Skeletal muscle tissue (tissue), 4 donors: ENCODE measurements around the gene RASSF1. TPM values are rescaled to one million over a fixed set of nuclear protein-coding genes. Genes with fewer than 3 reads are reported as not detected.

Source experiments
- H3K27ac ChIP-seq: one replicate; pipeline ENCODE4 v1.7.0; 2013; ENCODE audit warnings: mild to moderate bottlenecking, low read depth, low read length, inconsistent platforms
- H3K27me3 ChIP-seq, 3 donors: one replicate each; pipeline ENCODE4 v1.7.0; 2013; ENCODE audit warnings: low read length in 3 of 3; ENCODE audit not compliant: control insufficient read depth in 3 of 3, insufficient read depth in 3 of 3
- H3K36me3 ChIP-seq, 3 donors: one replicate each; pipeline ENCODE4 v1.7.0; 2013; ENCODE audit warnings: low read length in 3 of 3; ENCODE audit not compliant: control insufficient read depth in 3 of 3, insufficient read depth in 3 of 3
- H3K4me1 ChIP-seq, 3 donors: one replicate each; pipeline ENCODE4 v1.7.0; 2013; ENCODE audit warnings: low read length in 3 of 3, mild to moderate bottlenecking in 3 of 3; ENCODE audit not compliant: control insufficient read depth in 3 of 3, insufficient read depth in 3 of 3
- H3K4me3 ChIP-seq, 3 donors: one replicate each; pipeline ENCODE4 v1.7.0; 2013; ENCODE audit warnings: low read length in 3 of 3
- H3K9ac ChIP-seq, 3 donors: one replicate each; pipeline ENCODE4 v1.7.0; 2013; ENCODE audit warnings: low read length in 3 of 3, mild to moderate bottlenecking in 3 of 3, moderate library complexity in 2 of 3, low read depth in 1 of 3
- H3K9me3 ChIP-seq, 3 donors: one replicate each; pipeline ENCODE4 v1.7.0; 2013; ENCODE audit warnings: low read length in 3 of 3; ENCODE audit not compliant: control insufficient read depth in 3 of 3
- total RNA-seq: library from RNA; depleted of rRNA; stranded (reverse); fragments of >200 nt; gene quantifications from one replicate; pipeline ENCODE4 v1.2.3, GENCODE V29; 2014
- donor health status: Osteomylitis.

Gene RASSF1
- total RNA-seq, 1 donor from 2014 or later = 17.7 TPM

- H3K27ac ChIP-seq = no peak overlapping the region
- H3K4me1 ChIP-seq = peaks cover 62 to 78% (median 65%) of the 10 kb centered on the region in 3 donors
- H3K36me3 ChIP-seq = peaks cover 44 to 51% (median 47%) of the 10 kb centered on the region in 3 donors
- H3K4me3 ChIP-seq = no peak overlapping the region
- no peaks in the 10 kb centered on the region for H3K9me3 ChIP-seq
- H3K27me3 ChIP-seq = no peaks in the 10 kb centered on the region
- H3K9ac ChIP-seq = peak overlapping the region in 1 of 3 donors; percentile 99
Measured at GRCh38 chr3:50354850-50355249, 14.2 kb upstream of the RASSF1 start.

DNA sequence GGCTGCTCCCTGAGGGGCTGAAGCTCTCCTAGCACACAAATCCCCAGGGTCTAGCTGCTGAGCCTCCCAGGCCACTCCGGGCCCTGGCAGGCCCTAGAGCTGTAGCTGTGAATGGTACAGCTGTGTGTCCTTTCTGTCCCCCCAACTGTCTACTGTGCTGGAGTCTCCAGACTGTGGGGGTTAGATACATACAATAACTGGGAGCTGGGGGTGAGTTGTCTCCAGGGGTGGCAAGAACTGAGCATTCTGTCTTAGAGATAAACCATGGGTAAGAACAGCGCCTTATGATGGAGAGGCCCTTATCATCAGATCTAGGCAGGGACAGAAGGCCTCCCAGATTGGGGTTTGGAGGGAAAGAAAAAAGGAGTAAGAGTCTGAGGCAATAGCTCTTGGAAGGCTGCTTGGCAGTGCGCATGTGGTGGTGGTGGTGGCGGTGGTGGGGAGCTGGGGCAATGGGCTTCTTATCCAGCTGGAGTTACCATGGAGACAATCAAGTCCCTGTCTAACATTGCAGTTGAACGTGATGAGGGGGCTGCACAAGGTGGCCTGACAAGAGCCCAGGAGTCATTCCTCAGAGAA, 13.6 kb upstream of the RASSF1 start:
- Histone ChIP-seq H3K4me3 (no peak overlapping the region), H3K4me1 (peaks cover 65 to 79% (median 68%) of the 10 kb centered on the region in 3 donors), H3K9ac (no peak overlapping the region), H3K27me3 (no peaks in the 10 kb centered on the region), H3K27ac (no peak overlapping the region), H3K9me3 (no peaks in the 10 kb centered on the region), H3K36me3 (peaks cover 46 to 52% (median 48%) of the 10 kb centered on the region in 3 donors)

GRCh38 chr3:50353245-50354004, 12.8 kb upstream of the RASSF1 start:
- H3K4me3 ChIP-seq = no peak overlapping the region
- H3K4me1 ChIP-seq = peaks cover 66 to 81% (median 67%) of the 10 kb centered on the region in 3 donors
- no peaks in the 10 kb centered on the region for H3K9me3 ChIP-seq
- peak overlapping the region in 1 of 3 donors; percentile 60 for H3K9ac ChIP-seq
- H3K36me3 ChIP-seq = peaks cover 53 to 60% (median 56%) of the 10 kb centered on the region in 3 donors
- H3K27me3 ChIP-seq = no peaks in the 10 kb centered on the region
- H3K27ac ChIP-seq = no peak overlapping the region

DNA sequence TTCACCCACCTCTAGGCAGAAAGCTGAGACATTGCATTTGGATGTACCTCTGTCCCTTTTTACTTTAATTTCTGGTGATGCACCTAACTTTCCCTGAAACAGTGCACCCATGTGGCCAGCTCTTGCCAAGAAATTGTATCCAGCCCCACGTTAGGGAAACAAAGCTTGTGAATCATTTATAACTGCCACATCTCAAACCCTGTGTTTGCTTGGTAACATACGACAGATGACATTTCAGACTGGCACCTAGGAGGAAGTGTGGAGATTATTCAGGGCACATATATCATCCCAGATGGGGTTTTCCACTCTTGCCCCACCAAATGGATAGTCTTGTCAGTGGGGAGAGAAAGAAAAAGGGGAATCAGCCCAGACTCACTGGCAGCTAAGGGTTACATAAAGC, 12.1 kb upstream of the RASSF1 start:
- H3K4me1 ChIP-seq = peaks cover 64 to 81% (median 66%) of the 10 kb centered on the region in 3 donors
- peak overlapping the region in 1 of 3 donors; percentile 60 for H3K9ac ChIP-seq

DNA sequence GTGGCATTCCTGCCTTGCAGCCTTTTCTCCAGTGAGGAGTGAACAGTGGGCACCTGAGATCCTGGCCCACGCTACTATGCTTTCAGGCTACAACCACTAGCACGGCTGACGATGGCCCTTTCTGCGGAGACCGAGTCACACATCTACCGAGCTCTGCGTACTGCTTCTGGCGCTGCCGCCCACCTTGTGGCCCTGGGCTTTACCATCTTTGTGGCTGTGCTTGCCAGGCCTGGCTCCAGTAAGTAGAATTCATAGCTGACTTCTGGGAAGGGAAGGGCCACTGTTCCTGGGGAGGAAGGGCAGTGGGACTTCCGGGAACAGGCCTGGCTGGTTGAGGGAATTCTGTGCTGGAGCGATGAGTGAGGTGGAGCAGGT, 10.7 kb upstream of the RASSF1 start:
- H3K9me3 ChIP-seq = no peaks in the 10 kb centered on the region
- H3K27ac ChIP-seq = peak overlapping the region; percentile 85
- no peaks in the 10 kb centered on the region for H3K27me3 ChIP-seq
- H3K9ac ChIP-seq = peak overlapping the region; percentile 84 to 97 (median 93)
- H3K36me3 ChIP-seq = peaks cover 49 to 56% (median 55%) of the 10 kb centered on the region in 3 donors
- peak overlapping the region; percentile 90 to 100 (median 93) for H3K4me3 ChIP-seq
- peaks cover 55 to 71% (median 55%) of the 10 kb centered on the region in 3 donors for H3K4me1 ChIP-seq

More for the DNA sequence above, 12.1 kb upstream of the RASSF1 start:
- no peaks in the 10 kb centered on the region for H3K9me3 ChIP-seq
- no peaks in the 10 kb centered on the region for H3K27me3 ChIP-seq
- H3K4me3 ChIP-seq = no peak overlapping the region
- no peak overlapping the region for H3K27ac ChIP-seq
- peaks cover 55 to 63% (median 61%) of the 10 kb centered on the region in 3 donors for H3K36me3 ChIP-seq

DNA sequence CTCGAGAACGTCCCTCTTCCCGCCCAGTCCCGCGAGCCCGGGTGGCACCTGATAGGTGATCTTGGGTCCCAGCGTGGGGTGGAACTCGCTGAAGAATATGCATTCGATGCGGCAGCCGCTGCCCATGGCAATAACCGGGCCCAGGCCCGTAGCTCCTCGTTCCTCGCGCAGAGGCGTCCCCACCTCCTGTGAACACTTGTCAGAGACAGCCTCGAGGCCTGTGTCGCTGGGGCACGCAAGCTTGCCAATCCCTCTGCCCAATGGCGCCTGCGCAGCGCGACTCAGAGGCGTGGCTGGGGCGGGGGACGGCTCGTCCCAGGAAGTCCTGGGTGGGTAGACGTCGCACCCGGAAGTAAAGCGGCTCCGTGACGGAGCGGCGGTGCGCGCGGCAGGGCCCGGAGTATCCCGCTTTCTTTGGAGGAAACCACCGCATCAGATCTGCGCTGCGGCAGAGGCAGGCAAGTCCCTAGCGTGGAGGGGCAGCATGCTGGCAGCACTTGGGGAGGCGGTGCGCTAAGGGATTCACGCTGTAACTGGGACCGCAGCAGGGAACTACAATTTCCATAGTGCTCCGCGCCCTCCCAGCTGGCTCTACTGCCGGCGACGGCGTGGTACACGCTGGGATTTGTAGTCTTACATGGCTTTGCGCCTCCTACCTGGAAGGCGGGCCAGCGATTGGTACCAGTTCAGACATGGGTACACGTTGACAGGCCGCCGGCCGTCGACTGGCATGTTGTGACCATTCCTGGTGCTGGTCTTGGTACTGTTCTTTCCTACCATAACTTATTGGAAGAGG, 10.1 kb upstream of the RASSF1 start, which contains the start of the genes CYB561D2 and NPRL2:
TSS of gene CYB561D2 (plus strand) at position 336 of the 796 bp plus-strand sequence. CDS start 572 bp downstream, outside the sequence.
TSS of gene NPRL2 (minus strand) at position 249 of the 796 bp plus-strand sequence. CDS start at position 126, 123 bp downstream.
- Histone ChIP-seq H3K9me3 (no peaks in the 10 kb centered on the region), H3K27ac (peak within 1 kb of the TSS; percentile 85), H3K36me3 (peaks cover 46 to 50% (median 50%) of the 10 kb centered on the region in 3 donors), H3K4me1 (peaks cover 50 to 68% (median 51%) of the 10 kb centered on the region in 3 donors), H3K4me3 (peak within 1 kb of the TSS; percentile 90 to 100 (median 93)), H3K9ac (peak within 1 kb of the TSS; percentile 84 to 97 (median 93)), H3K27me3 (peaks cover 0 to 2% (median 0%) of the 10 kb centered on the region in 3 donors)

DNA sequence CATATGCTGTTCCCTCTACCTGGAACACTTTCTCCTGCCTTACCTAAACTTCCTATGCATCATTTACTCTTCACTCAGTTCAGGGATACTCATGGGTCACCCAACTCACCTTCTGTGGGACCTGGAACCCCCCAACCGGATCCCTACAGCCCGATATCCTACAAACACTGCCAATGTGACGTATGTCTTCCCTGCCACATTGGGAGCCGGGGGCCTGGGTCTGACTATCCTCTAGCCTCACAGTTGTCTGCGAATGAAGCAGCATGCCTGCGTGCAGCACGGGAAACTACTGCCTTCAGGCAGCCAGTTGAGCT, 9.5 kb upstream of the RASSF1 start:
- H3K9ac ChIP-seq = peak overlapping the region; percentile 84 to 97 (median 93)
- H3K9me3 ChIP-seq = no peaks in the 10 kb centered on the region
- H3K36me3 ChIP-seq = peaks cover 41 to 45% (median 44%) of the 10 kb centered on the region in 3 donors
- H3K27me3 ChIP-seq = peaks cover 0 to 8% (median 0%) of the 10 kb centered on the region in 3 donors
- peaks cover 48 to 68% (median 51%) of the 10 kb centered on the region in 3 donors for H3K4me1 ChIP-seq
- H3K4me3 ChIP-seq = peak overlapping the region; percentile 90 to 100 (median 93)
- H3K27ac ChIP-seq = peak overlapping the region; percentile 85

- no peak overlapping the region for H3K27ac ChIP-seq
- no peak overlapping the region for H3K4me3 ChIP-seq
- no peaks in the 10 kb centered on the region for H3K9me3 ChIP-seq
- H3K36me3 ChIP-seq = peaks cover 20 to 21% (median 20%) of the 10 kb centered on the region in 3 donors
- peaks cover 42 to 55% (median 48%) of the 10 kb centered on the region in 3 donors for H3K4me1 ChIP-seq
- peaks cover 0 to 15% (median 0%) of the 10 kb centered on the region in 3 donors for H3K27me3 ChIP-seq
- peak overlapping the region in 1 of 3 donors; percentile 14 for H3K9ac ChIP-seq
Measured at GRCh38 chr3:50347187-50347813, 6.7 kb upstream of the RASSF1 start.

DNA sequence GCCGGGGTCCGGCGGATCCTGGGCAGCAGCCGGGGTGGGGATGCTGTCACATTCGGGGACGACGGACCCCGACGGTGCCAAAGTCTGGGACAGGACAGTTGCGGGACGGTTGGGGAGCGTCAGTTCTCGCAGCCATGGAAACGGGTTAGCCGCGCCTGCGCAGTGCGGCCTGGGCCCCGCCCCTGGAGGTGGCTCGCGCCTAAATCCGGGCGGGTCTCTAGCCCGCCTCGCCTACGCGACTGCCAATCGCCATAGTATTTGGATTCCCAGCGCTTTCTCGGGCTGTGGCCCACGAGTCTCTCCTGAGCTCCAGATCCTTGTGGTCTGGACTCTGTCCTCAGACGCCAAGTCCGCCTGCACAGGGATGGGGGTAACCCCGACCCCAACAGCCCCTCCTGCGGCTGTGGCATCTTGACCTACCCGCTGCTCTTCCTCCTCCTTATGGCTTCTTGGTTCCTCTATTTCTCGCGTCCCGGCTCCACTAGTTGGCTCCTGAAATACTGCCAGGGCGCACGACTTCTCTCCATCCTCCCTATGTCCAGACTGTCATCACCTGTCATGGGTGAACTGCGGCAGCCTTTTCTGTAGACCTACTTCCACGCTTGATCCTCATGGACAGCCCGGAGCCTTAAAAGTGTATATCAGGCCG, 5.1 kb upstream of the RASSF1 start, which contains the start of gene ZMYND10:
TSS of gene ZMYND10 (minus strand) at position 147 of the 649 bp plus-strand sequence. CDS start 153 bp downstream, outside the sequence.
- Histone ChIP-seq H3K36me3 (peaks cover 20 to 21% (median 20%) of the 10 kb centered on the region in 3 donors), H3K4me1 (peaks cover 43 to 53% (median 44%) of the 10 kb centered on the region in 3 donors), H3K9ac (peak within 1 kb of the TSS; percentile 33 to 54 (median 50)), H3K27me3 (peaks cover 0 to 20% (median 0%) of the 10 kb centered on the region in 3 donors), H3K27ac (no peak within 1 kb of the TSS), H3K9me3 (no peaks in the 10 kb centered on the region), H3K4me3 (peak within 1 kb of the TSS; percentile 29 to 54 (median 52))
